Upper lobe of left lung (tissue), 6 donors: ENCODE results near the gene IRF8. TPM values are rescaled to one million over a fixed set of nuclear protein-coding genes. Genes with fewer than 3 reads are reported as not detected.
"Not testable (repeated sequence)": the region's sequence is repeated elsewhere in the genome, so short reads cannot be mapped to it uniquely, and the experiment has no call there.

ENCODE experiments used
- ATAC-seq, 2 donors: fragments of 200-7000 bp; cut with Tn5 transposase; one replicate each; pipeline ENCODE4 v1.9.1; 2022; ENCODE audit warnings: mild to moderate bottlenecking in 2 of 2, moderate library complexity in 2 of 2; ENCODE audit not compliant: low FRiP score in 2 of 2
- DNase-seq, 2 donors: peaks; one replicate each; pipeline ENCODE4 v3.0.0-alpha.2; 2019 to 2020
- H3K27ac ChIP-seq, 4 donors: fragments of 200-600 bp; sonication (generic); one replicate each; pipeline ENCODE4 v1.5.1; 2016 to 2019
- H3K27me3 ChIP-seq, 4 donors: fragments of 200-600 bp; sonication (generic); one replicate each; pipeline ENCODE4 v1.5.1; 2017 to 2019
- H3K36me3 ChIP-seq, 4 donors: fragments of 200-600 bp; sonication (generic); one replicate each; pipeline ENCODE4 v1.5.1; 2016 to 2019
- H3K4me1 ChIP-seq, 4 donors: fragments of 200-600 bp; sonication (generic); one replicate each; pipeline ENCODE4 v1.5.1; 2018 to 2019
- H3K4me3 ChIP-seq, 4 donors: fragments of 200-600 bp; sonication (generic); one replicate each; pipeline ENCODE4 v1.5.1; 2017 to 2019; ENCODE audit warnings: mild to moderate bottlenecking in 2 of 4, moderate library complexity in 1 of 4
- H3K9me3 ChIP-seq, 4 donors: fragments of 200-600 bp; sonication (generic); one replicate each; pipeline ENCODE4 v1.5.1; 2018 to 2019
- EP300 ChIP-seq, 4 donors: sonication (generic); formaldehyde crosslinking; IDR thresholded peaks; one replicate each; pipeline ENCODE4 v1.5.1; 2017; ENCODE audit warnings: antibody characterized with exemption in 4 of 4, control low read depth in 2 of 4
- POLR2A ChIP-seq, 4 donors: fragments of 450-650 bp; IDR thresholded peaks; one replicate each; pipeline ENCODE4 v1.5.1; 2016 to 2017; ENCODE audit warnings: antibody characterized with exemption in 4 of 4, mild to moderate bottlenecking in 2 of 4
- POLR2AphosphoS5 ChIP-seq, 2 donors: sonication (generic); formaldehyde crosslinking; IDR thresholded peaks; one replicate each; pipeline ENCODE4 v1.5.1; 2017; ENCODE audit warnings: antibody characterized with exemption in 2 of 2
- WGBS, 2 donors: methylation state at CpG; one replicate each; pipeline ENCODE4 v1.1.5; 2017 to 2018; 5-methylcytosine and 5-hydroxymethylcytosine counted together
- total RNA-seq, 6 donors: library from RNA; depleted of rRNA in 4 of 6; stranded (reverse); fragments of >200 nt in 4 of 6; gene quantifications; one replicate each; pipeline versions ENCODE4 v1.1.0 to v1.2.1, GENCODE V29; 2016 to 2021
- TF ChIP-seq, protein P1 (sequence below), 6 experiments: fragments of 450-650 bp in 4 of 6; fragments of 200-600 bp in 2 of 6; sonication (generic) in 2 of 6; IDR thresholded peaks; one replicate each; pipeline ENCODE4 v1.5.1; 2016 to 2019; ENCODE audit warnings: antibody characterized with exemption in 6 of 6
- donor health status: DM: no; HTN: no; CAD: no; lungs with moderate emphysema.
- donor health status: DM: no; HTN: yes; CAD: no; lungs with severe emphysema.

The IRF8 gene
- total RNA-seq, 6 donors from 2014 or later = 41.5 to 141 (median 72.8) TPM

DNA sequence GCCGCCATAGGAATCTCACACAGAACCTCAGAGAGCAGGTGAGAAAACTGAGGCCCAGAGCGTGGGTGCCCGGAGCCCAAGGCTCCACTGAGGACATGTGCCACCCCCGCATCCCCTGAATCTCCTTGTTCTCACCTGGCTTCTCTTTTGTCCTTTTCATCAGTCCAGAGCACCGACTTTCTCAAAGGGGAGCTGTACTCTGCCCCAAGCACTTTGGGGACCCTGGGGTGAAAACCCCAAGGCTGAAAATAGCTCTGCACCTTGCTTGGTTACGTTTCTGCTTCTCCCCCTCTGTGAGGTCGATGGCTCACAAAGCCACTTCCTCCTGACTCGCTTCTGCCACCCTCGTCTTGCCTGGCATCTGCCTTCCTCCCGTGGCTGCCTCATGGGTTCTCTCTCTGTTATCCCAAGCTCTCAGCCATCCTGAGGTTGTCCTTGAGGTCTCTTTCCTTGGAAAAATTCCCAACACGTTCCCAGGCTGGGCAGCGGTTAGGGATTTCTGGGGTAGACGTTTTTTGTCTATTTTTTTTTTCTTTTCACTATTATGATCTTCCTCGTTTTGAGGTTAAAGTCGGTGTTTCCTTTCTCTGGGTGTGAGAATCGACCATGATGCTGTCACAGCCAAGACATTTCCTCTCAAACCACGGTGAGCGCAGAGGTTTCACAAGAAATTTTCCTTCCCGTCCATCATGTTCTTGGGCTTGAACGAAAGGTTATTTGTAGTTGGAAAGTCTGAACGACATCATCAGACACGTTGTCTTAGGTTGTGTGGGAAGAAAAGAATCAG is 37.2 kb downstream of the IRF8 start:
- no peaks in the 10 kb centered on the region for H3K36me3 ChIP-seq
- TF ChIP-seq EP300 (IDR thresholded peaks at IDR 0.05) (no peak), POLR2AphosphoS5 (IDR thresholded peaks at IDR 0.05) (no peak), POLR2A (IDR thresholded peaks at IDR 0.05) (no peak)
- TF ChIP-seq, protein P1, sequence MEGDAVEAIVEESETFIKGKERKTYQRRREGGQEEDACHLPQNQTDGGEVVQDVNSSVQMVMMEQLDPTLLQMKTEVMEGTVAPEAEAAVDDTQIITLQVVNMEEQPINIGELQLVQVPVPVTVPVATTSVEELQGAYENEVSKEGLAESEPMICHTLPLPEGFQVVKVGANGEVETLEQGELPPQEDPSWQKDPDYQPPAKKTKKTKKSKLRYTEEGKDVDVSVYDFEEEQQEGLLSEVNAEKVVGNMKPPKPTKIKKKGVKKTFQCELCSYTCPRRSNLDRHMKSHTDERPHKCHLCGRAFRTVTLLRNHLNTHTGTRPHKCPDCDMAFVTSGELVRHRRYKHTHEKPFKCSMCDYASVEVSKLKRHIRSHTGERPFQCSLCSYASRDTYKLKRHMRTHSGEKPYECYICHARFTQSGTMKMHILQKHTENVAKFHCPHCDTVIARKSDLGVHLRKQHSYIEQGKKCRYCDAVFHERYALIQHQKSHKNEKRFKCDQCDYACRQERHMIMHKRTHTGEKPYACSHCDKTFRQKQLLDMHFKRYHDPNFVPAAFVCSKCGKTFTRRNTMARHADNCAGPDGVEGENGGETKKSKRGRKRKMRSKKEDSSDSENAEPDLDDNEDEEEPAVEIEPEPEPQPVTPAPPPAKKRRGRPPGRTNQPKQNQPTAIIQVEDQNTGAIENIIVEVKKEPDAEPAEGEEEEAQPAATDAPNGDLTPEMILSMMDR (IDR thresholded peaks at IDR 0.05) = no peak
- ATAC-seq (peak in 1 of 2 donors; percentile 49), DNase-seq (peak in 1 of 2 donors; percentile 53)
- H3K4me1 ChIP-seq = peaks cover 4 to 18% (median 8%) of the 10 kb centered on the region in 4 donors
- no peaks in the 10 kb centered on the region for H3K27me3 ChIP-seq
- 35 to 46% methylated on average over 22 of the region's 22 CpGs for WGBS, 2 donors
- H3K4me3 ChIP-seq = no peak overlapping the region
- H3K9me3 ChIP-seq = no peaks in the 10 kb centered on the region
- peak overlapping the region in 3 of 4 donors; percentile 11 to 57 (median 27) for H3K27ac ChIP-seq

DNA sequence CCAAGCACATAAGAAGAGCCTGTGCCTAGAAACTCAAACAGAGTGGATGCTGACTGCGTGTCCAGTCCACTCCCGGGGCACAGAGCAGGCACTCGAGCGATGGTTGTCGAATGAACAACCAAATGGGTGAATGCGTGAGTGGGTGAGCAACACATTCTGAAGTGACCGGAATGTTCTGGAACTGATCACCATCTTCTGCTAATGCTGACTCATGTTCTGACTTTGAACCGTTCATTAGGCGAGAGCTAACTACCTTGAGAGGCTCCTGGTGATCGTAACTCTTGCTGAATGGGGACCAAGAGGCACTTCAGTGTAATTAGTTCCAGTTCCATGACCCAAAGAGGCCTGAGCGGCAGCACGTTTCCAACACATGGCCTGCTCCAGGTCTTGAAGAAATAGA is 37.9 kb downstream of the IRF8 start:
- H3K4me3 ChIP-seq = no peak overlapping the region
- ATAC-seq (no peak), DNase-seq (no peak)
- no peaks in the 10 kb centered on the region for H3K27me3 ChIP-seq
- H3K36me3 ChIP-seq = no peaks in the 10 kb centered on the region
- WGBS, 2 donors = 73 to 85% methylated on average over 12 of the region's 12 CpGs
- H3K4me1 ChIP-seq = peaks cover 3 to 13% (median 4%) of the 10 kb centered on the region in 4 donors
- no peak for TF ChIP-seq POLR2A (IDR thresholded peaks at IDR 0.05)
- no peak for TF ChIP-seq POLR2AphosphoS5 (IDR thresholded peaks at IDR 0.05)
- TF ChIP-seq EP300 (IDR thresholded peaks at IDR 0.05) = no peak
- TF ChIP-seq, protein P1 (IDR thresholded peaks at IDR 0.05) = no peak
- H3K9me3 ChIP-seq = no peaks in the 10 kb centered on the region
- peak overlapping the region in 1 of 4 donors; percentile 57 for H3K27ac ChIP-seq

DNA sequence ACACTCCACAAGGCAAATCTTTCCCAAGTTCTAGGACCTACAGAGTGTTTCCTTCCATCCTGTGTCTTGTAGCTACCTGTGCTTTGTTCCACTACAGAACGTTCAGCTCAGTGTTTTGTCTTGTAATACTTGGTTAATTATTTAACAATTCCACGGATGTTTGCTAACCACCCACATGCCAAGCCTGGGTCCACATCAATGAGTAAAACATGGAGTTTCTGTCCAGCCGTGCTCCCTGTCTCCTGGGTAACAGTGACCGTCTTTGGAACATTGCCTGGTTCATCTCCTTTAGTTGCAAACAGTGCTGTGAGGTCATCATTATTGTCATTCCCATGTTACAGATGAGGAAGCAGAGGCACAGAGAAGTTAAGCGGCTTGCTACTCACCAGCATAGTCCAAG is 41.3 kb downstream of the IRF8 start:
- no peak for TF ChIP-seq POLR2A (IDR thresholded peaks at IDR 0.05)
- TF ChIP-seq POLR2AphosphoS5 (IDR thresholded peaks at IDR 0.05) = no peak
- no peak for TF ChIP-seq EP300 (IDR thresholded peaks at IDR 0.05)
- TF ChIP-seq, protein P1 (IDR thresholded peaks at IDR 0.05) = no peak
- Histone ChIP-seq H3K9me3 (no peaks in the 10 kb centered on the region), H3K27ac (no peak overlapping the region), H3K4me3 (no peak overlapping the region), H3K4me1 (peaks cover 0 to 9% (median 3%) of the 10 kb centered on the region in 4 donors), H3K36me3 (no peaks in the 10 kb centered on the region), H3K27me3 (no peaks in the 10 kb centered on the region)
- ATAC-seq (no peak), DNase-seq (peak in 1 of 2 donors; percentile 36)
- 67 to 68% methylated on average over 5 of the region's 5 CpGs for WGBS, 2 donors

DNA sequence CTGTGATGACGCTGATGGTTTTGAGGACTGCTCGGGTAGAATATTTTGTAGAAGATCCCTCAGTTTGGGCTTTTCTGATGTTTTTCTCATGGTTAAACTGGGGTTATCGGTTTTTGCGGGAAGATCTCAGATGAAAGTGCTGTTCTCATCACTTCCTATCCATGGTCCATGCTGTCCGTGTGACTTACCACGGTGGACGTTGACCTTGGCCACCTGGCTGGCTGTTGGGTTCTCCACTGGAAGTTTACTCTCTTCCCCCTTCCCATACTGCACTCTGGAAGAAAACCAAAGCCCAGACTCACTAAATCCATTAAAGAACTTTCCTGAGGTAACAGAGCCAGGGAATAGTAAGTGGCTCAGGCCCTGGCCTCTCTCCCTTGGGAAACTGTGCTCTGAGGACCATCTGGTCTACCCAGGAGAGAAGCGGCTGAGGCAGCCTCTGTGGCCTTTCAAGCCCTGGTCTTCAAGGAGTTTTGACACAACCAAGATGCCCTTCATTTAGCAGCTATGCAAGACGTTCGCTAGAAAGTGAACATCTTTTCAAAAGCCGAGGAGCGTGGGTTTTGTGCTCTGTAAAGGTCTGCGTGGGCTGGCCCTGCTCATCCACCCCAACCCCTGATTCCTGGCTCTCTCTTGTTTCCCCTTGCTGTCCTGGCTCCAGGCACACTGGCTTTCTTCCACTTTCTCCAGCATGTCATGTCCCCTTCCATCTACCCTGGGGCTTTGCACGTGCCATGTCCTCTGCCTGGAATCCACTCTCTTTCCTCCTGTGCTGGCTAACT is 43.1 kb downstream of the IRF8 start:
- Histone ChIP-seq H3K27me3 (peaks cover 0 to 7% (median 0%) of the 10 kb centered on the region in 4 donors), H3K4me3 (no peak overlapping the region), H3K36me3 (no peaks in the 10 kb centered on the region), H3K4me1 (peaks cover 0 to under 1% (median 0%) of the 10 kb centered on the region in 4 donors), H3K9me3 (no peaks in the 10 kb centered on the region), H3K27ac (no peak overlapping the region)
- no peak for DNase-seq
- no peak for ATAC-seq
- 72 to 73% methylated on average over 14 of the region's 14 CpGs for WGBS, 2 donors
- no peak for TF ChIP-seq POLR2AphosphoS5 (IDR thresholded peaks at IDR 0.05)
- TF ChIP-seq, protein P1 (IDR thresholded peaks at IDR 0.05) = no peak
- no peak for TF ChIP-seq POLR2A (IDR thresholded peaks at IDR 0.05)
- TF ChIP-seq EP300 (IDR thresholded peaks at IDR 0.05) = no peak

DNA sequence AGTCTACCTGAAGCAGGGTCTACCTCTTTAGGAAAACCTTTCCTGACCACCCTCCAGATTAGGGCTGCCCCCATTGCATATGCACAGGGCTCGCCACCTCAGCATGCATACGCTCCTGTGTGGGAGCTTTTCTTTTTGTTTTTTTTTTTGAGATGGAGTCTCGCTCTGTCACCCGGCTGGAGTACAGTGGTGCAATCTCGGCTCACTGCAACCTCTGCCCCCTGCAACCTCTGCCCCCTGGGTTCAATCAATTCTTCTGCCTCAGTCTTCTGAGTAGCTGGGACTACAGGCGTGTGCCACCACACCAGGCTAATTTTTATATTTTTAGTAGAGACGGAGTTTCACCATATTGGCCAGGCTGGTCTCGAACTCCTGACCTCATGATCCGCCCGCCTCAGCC is 43.7 kb downstream of the IRF8 start:
- not testable (repeated sequence) for H3K27me3 ChIP-seq, H3K4me3 ChIP-seq, ATAC-seq, H3K27ac ChIP-seq, H3K4me1 ChIP-seq, DNase-seq, H3K9me3 ChIP-seq, H3K36me3 ChIP-seq
- 84 to 96% methylated on average over 10 of the region's 10 CpGs for WGBS, 2 donors
